GM12891 (cell line): Measurements from ENCODE around the gene TMEM158.

Experiments used
- POLR2A ChIP-seq: IDR thresholded peaks from 2 replicates; pipeline ENCODE4 v1.6.1; 2011; ENCODE audit warnings: low read depth, low read length, control low read depth
- POLR2AphosphoS5 ChIP-seq: IDR thresholded peaks from 2 replicates; pipeline ENCODE4 v1.6.1; 2011; ENCODE audit warnings: low read depth, low read length, control low read depth
- SPI1 ChIP-seq: IDR thresholded peaks from 2 replicates; pipeline ENCODE4 v1.6.1; 2011; ENCODE audit warnings: low read depth, low read length, control low read depth
- TAF1 ChIP-seq: IDR thresholded peaks from 2 replicates; pipeline ENCODE4 v1.6.1; 2011; ENCODE audit warnings: low read depth, low read length, control low read depth

DNA sequence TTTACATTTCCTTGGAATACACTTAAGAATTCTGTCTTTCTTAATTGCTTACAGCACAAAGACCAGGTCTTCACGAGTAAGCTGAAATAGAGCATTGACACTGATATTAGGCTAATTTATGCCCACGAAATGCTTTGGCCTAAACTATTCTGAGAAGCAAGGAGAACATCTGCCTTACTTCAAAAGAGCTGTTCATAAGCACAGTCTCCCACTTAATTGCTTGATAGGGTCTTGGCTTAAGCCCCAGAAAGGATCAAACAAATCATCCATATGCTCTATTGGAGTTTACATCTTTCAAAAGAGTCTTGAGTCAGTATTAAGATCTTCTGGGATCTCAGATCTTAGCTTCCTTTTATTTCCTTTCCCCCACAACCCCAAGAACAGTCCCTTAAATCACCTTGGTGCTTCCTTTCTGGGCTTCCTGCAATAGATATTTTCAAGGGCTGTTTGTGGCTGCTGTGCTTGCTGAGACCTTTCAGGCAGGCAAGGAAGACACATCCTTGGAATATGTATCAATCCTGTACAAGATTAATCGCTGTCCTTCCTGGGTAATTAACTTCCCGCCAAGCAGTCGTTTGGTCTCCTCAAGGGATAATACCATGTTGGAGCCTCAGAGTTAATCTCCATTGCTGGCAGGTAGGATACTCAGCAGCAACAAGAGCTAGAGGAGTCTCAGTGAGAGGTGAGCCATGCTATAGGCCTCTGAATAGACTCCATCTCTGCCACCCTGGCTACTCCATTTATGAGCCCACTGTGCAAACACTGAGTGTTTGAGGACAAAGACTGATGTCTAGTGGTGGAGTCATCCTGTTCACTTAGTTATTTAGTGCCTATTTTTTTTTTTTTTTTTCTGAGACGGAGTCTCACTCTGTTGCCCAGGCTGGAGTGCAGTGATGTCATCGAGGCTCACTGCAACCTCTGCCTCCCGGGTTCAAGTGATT is 37.1 kb downstream of the TMEM158 start:
- no peak for TF ChIP-seq POLR2A
- TF ChIP-seq POLR2AphosphoS5, result no peak
- TF ChIP-seq TAF1, result no peak
- TF ChIP-seq SPI1, result no peak
